ENCODE measurements around the gene NCAPG2.
"Not testable (repeated sequence)": the region's sequence is repeated elsewhere in the genome, so short reads cannot be mapped to it uniquely, and the experiment has no call there.

NCAPG2 gene

GRCh38 chr7:158682456-158682855 lies 22.1 kb downstream of the NCAPG2 start:
- no peak for DNase-seq (ENCODE audit: extremely low read depth in 1 of 2, low read depth in 1 of 2)

GRCh38 chr7:158680754-158681153 lies 23.9 kb downstream of the NCAPG2 start:
- no peak for DNase-seq (ENCODE audit: extremely low read depth in 1 of 2, low read depth in 1 of 2)

GRCh38 chr7:158676906-158677305 lies 27.7 kb downstream of the NCAPG2 start:
- no peak for DNase-seq (ENCODE audit: extremely low read depth in 1 of 2, low read depth in 1 of 2)

DNA sequence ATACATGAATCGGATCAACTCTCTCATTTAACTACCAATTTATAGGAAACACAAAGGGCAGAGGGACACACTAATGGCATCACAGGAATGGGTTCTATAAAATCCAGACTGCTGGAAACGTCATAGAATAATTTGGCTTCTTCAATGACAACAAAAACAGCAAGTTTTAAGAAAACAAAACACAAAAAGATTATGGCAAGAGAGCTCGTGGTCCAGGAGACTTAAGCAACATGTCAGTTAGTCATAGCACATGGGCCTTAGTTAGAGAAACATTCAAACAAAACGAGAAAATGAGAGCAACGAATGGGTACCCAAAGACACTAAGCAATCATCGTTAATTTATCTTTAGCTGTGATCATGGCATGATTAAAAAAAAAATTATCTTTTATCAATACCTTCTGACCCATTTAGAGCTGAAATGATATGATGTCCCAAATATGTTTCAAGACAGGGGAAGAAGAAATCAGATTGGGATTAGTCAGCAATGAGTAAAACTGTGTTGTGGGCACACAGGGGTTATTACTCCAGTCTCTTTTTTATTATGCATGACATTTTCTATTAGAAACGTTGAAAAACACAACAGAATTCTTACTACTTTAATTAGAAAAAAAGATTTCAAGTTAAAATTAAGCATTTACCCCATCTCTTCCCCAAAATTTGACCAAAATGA lies 28.3 kb downstream of the NCAPG2 start:
- DNase-seq (ENCODE audit: extremely low read depth in 1 of 2, low read depth in 1 of 2): no peak

GRCh38 chr7:158672975-158673374 lies 31.6 kb downstream of the NCAPG2 start:
- DNase-seq (ENCODE audit: extremely low read depth in 1 of 2, low read depth in 1 of 2): no peak

DNA sequence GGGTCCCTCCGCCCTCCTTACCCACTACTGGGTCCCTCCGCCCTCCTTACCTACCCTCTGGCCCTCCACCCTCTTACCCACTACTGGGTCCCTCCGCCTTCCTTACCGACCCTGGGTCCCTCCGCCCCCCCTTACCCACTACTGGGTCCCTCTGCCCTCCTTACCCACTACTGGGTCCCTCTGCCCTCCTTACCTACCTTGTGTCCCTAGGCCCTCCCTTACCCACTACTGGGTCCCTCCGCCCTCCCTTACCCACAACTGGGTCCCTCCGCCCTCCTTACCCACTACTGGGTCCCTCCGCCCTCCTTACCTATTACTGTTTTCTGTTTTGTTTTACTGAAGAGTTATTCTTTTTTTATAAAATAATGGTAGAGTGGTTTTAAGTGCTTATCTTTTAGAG lies 36.5 kb downstream of the NCAPG2 start:
- not testable (repeated sequence) for DNase-seq (ENCODE audit: extremely low read depth in 1 of 2, low read depth in 1 of 2)

DNA sequence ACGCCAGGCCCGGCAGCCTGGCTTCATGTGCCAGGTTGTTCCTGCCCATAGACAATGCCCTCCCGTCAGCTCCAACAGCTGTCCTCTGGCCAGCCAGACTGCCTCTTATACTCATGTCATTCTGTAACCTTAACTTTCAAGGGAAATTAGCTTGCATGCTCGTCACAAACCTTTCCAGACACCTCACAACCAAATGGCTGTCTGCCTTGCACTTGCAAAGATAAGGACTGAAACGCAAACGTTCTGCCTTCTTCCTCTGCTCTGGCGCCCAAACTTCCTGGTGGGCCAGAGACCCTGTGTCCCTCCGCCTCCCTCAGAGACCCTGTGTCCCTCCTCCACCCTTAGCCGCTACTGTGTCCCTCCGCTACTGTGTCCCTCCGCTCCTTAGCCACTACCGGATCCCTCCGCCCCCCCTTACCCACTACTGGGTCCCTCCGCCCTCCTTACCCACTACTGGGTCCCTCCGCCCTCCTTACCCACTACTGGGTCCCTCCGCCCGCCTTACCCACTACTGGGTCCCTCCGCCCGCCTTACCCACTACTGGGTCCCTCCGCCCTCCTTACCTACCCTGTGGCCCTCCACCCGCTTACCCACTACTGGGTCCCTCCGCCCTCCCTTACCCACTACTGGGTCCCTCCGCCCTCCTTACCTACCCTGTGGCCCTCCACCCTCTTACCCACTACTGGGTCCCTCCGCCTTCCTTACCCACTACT lies 37.5 kb downstream of the NCAPG2 start:
- DNase-seq (ENCODE audit: extremely low read depth in 1 of 2, low read depth in 1 of 2): not testable (repeated sequence)

- no peak for DNase-seq (ENCODE audit: extremely low read depth in 1 of 2, low read depth in 1 of 2)
Measured at GRCh38 chr7:158666401-158666800, 38.2 kb downstream of the NCAPG2 start.

- DNase-seq (ENCODE audit: extremely low read depth in 1 of 2, low read depth in 1 of 2): no peak
Measured at GRCh38 chr7:158664406-158664805, 40.2 kb downstream of the NCAPG2 start.

- no peak for DNase-seq (ENCODE audit: extremely low read depth in 1 of 2, low read depth in 1 of 2)
Measured at GRCh38 chr7:158663428-158663741, 41.2 kb downstream of the NCAPG2 start.

- no peak for DNase-seq (ENCODE audit: extremely low read depth in 1 of 2, low read depth in 1 of 2)
Measured at GRCh38 chr7:158662610-158663427, 41.8 kb downstream of the NCAPG2 start.

- DNase-seq (ENCODE audit: extremely low read depth in 1 of 2, low read depth in 1 of 2): no peak
Measured at GRCh38 chr7:158658475-158658874, 46.1 kb downstream of the NCAPG2 start.

GRCh38 chr7:158657189-158657746 lies 47.3 kb downstream of the NCAPG2 start:
- DNase-seq (ENCODE audit: extremely low read depth in 1 of 2, low read depth in 1 of 2): no peak

DNA sequence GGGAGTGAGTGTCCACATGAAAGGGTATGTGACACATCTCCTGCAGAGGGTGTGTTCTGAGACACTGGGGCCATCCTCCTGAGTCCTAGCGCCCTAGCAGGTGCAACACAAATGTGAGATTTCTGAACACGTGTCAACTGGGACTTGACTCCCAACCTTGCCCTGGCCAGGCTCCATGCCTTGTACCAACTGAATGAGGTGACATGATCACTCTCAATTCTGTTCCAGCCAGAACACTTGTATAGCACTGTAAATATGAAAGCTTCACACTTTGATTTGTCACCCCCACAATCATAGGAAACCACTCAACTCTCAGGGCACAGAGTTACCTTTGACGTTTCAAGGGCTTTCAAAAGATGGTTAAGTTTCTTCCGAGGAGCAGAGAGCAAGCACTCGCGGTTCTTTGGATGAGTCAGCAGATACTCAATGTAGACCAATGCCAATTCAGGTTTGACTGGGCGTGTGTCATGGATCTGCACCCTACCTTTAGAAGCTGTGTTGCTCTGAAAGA lies 48.6 kb downstream of the NCAPG2 start:
- DNase-seq (ENCODE audit: extremely low read depth in 1 of 2, low read depth in 1 of 2): no peak

DNA sequence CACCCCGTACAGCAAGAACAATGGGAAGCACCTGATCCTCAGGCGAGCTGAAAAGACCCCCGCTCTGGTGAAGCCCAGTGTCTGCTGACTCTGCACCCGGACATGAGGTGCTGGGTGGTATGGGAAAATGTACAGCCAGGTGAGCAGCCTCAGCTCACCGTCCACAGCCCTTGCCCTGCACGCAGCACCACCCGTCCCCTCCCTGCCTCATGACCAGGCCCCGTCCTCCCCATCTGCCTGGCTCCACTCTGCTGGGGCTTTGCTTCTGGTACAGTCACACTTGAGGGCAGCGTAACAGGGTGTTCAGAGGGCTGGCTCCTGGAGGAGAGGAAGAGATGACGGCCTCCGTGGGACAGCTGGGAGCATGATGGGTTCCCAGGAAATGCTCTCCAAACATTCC lies 49.1 kb downstream of the NCAPG2 start:
- no peak for DNase-seq (ENCODE audit: extremely low read depth in 1 of 2, low read depth in 1 of 2)

DNA sequence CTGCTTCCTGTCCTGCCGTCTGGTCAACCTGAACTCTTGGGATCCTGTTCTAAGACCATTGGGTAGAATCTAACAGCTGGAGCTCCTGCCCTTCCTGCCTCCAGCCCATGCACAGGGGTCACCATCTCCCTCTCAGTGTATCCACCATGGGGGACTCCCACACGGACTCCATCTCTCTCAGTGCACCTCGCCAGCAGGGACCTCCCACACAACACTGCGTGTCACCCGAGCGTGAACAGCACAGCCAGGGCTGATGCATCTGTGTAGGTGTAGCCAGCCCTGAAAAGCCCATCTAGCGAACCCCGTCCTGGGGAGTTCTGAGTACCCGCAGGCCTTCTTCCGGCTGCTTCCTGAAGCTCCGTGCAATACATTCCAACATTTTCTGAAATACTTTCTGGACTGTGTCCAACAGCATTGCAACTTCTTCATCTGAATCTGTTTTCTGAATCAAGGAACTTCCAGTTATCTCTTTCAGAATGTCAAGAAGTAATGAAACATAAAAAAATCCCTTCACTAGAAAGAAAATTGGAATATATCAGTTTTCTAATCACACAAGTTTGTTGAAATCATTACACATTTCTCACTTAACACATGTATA lies 52.5 kb downstream of the NCAPG2 start:
- DNase-seq (ENCODE audit: extremely low read depth in 1 of 2, low read depth in 1 of 2): no peak

- no peak for DNase-seq (ENCODE audit: extremely low read depth in 1 of 2, low read depth in 1 of 2)
Measured at GRCh38 chr7:158650821-158651225, 53.8 kb downstream of the NCAPG2 start.

DNA sequence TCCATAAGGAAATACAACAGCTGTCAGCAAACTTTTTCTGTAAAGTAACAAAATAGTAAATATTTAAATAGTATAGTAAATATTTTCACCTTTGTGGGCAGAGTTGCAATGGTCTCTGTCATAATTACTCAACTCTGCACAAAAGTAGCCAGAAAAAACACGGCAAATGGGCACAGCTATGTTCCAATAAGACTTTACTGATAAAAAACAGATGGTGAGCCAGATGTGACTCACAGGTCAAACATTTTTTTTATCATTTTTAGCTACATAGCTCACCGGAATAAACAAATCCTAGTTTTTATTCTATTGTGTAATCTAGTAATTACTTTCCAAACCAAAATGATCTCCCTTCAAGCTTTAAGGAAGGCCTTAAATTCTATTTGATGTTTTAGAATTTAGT lies 55.3 kb downstream of the NCAPG2 start:
- DNase-seq (ENCODE audit: extremely low read depth in 1 of 2, low read depth in 1 of 2): no peak

DNA sequence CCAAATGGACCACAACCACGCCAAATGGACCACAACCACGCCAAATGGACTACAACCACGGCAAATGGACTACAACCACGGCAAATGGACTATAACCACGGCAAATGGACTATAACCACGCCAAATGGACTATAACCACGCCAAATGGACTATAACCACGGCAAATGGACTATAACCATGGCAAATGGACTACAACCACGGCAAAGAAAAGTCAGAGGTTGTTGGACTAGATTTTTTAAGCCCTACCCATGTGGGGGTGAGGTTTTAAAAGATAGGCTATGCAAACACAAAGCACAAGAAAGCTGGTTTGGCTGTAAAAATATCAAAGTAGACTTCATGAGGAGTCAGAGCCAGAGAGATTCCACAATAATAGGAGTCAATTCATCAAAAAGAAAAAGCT lies 55.8 kb downstream of the NCAPG2 start:
- DNase-seq (ENCODE audit: extremely low read depth in 1 of 2, low read depth in 1 of 2): no peak

- DNase-seq (ENCODE audit: extremely low read depth in 1 of 2, low read depth in 1 of 2): no peak
Measured at GRCh38 chr7:158648168-158648567, 56.4 kb downstream of the NCAPG2 start.

DNA sequence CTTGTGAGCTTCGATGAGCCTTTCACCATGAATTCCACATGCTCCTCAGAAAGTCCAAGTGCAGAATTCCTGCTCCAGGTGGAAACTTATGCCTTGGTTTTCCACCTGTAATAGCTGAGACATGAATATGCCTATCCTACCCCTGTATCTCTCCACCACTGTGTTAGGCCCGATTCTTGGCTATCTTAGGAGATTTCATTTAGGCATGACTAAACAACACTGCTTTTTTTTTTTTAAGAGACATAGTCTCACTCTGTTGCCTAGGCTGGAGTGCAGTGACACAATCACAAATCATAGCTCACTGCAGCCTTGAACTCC lies 57.2 kb downstream of the NCAPG2 start:
- DNase-seq (ENCODE audit: extremely low read depth in 1 of 2, low read depth in 1 of 2): no peak
